BJ (cell line): Measurements from ENCODE around the gene AMER3. TPM values are rescaled to one million over a fixed set of nuclear protein-coding genes. Genes with fewer than 3 reads are reported as not detected.

Experiments
- CTCF ChIA-PET: fragments of 350-600 bp; formaldehyde crosslinking; extraction: SDS; loops from one replicate; lab custom pipeline; 2021; ENCODE audit warnings: antibody characterized with exemption, inconsistent platforms; lab: Yijun Ruan, JAX
- POLR2A ChIA-PET: fragments of 300-600 bp; sonication (Branson Sonifier 250); formaldehyde crosslinking; extraction: SDS; loops from one replicate; lab custom pipeline; 2021; ENCODE audit warnings: antibody characterized with exemption; lab: Charles Lee
- DNase-seq: peaks from one replicate; pipeline ENCODE4 v3.0.0-alpha.2; 2011; ENCODE audit warnings: low read depth
- H3K27me3 ChIP-seq: 2 replicates; pipeline ENCODE4 v1.6.0; 2011; ENCODE audit warnings: low read length; ENCODE audit not compliant: control insufficient read depth, insufficient read depth
- H3K36me3 ChIP-seq: 2 replicates; pipeline ENCODE4 v1.5.1; 2011; ENCODE audit warnings: low read length; ENCODE audit not compliant: control insufficient read depth, insufficient read depth
- H3K4me3 ChIP-seq: 2 replicates; pipeline ENCODE4 v1.5.1; 2011; ENCODE audit warnings: low read depth, mild to moderate bottlenecking, control low read depth, low read length
- CTCF ChIP-seq: IDR thresholded peaks from 2 replicates; pipeline ENCODE4 v1.5.1; 2011; ENCODE audit warnings: low read depth, mild to moderate bottlenecking, control low read depth, inconsistent platforms, low read length, moderate library complexity; ENCODE audit not compliant: insufficient read depth
- polyA plus RNA-seq: library from polyadenylated mRNA; depleted of rRNA; stranded (reverse); fragments of >200 nt; gene quantifications from 2 replicates; pipeline ENCODE4 v1.2.3, GENCODE V29; 2011

The AMER3 gene
- polyA plus RNA-seq, 1 experiment, result not detected

DNA sequence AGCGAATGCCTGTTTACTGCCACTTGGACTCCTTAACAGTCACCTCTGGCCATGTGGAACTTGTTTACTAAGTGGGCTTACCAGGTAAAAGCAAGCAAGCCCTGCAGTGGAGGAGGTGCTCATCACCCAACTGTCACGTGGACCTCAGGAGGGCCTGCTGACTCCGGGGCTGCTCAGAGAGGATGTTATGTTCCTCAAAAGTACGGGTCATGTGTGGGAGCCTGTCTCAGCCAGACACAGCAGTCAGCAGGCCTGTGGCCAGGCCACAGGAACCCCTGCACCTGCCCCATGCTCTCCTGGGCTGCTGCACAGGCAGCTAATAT, 36.2 kb downstream of the AMER3 start:
- Histone ChIP-seq H3K4me3 (no peak overlapping the region), H3K27me3 (peaks cover 2% of the 10 kb centered on the region), H3K36me3 (no peaks in the 10 kb centered on the region)
- DNase-seq, result no peak
- POLR2A ChIA-PET, result no interaction called here
- CTCF ChIA-PET, result interaction anchor here (1.5 kb wide), 1 partner anchor 82 kb away, joined by 4 read pairs; no protein-coding TSS in a partner anchor
- no peak for TF ChIP-seq CTCF

GRCh38 chr2:130795431-130795830, 40.1 kb downstream of the AMER3 start:
- CTCF ChIA-PET, result interaction anchor here (1.5 to 6.1 kb wide), 2 partner anchors 77 to 125 kb away, joined by 4 to 177 read pairs; no protein-coding TSS in a partner anchor
- no peak for DNase-seq
- no peak for TF ChIP-seq CTCF

GRCh38 chr2:130796290-130796689, 41.0 kb downstream of the AMER3 start:
- CTCF ChIA-PET, result interaction anchor here (1.0 to 6.1 kb wide), 5 partner anchors 14 to 123 kb away, joined by 3 to 177 read pairs (median 6); no protein-coding TSS in a partner anchor
- DNase-seq, result no peak

More at GRCh38 chr2:130795431-130795830, 40.1 kb downstream of the AMER3 start:
- peaks cover 2% of the 10 kb centered on the region for H3K27me3 ChIP-seq
- H3K4me3 ChIP-seq, result no peak overlapping the region
- POLR2A ChIA-PET, result no interaction called here
- H3K36me3 ChIP-seq, result no peaks in the 10 kb centered on the region

GRCh38 chr2:130797493-130798435, 42.4 kb downstream of the AMER3 start:
- Histone ChIP-seq H3K27me3 (peaks cover 2% of the 10 kb centered on the region; the same call in 1 of the 2 replicates), H3K36me3 (no peaks in the 10 kb centered on the region), H3K4me3 (peak overlapping the region; percentile 88)
- TF ChIP-seq CTCF, result peak; percentile 94
- CTCF ChIA-PET, result interaction anchor here (0.6 to 6.1 kb wide), 46 partner anchors 10 to 847 kb away, joined by 3 to 177 read pairs (median 4); no protein-coding TSS in a partner anchor
- peak; percentile 26 for DNase-seq
- POLR2A ChIA-PET, result no interaction called here

More at GRCh38 chr2:130796290-130796689, 41.0 kb downstream of the AMER3 start:
- peaks cover 2% of the 10 kb centered on the region for H3K27me3 ChIP-seq
- no peak overlapping the region for H3K4me3 ChIP-seq
- POLR2A ChIA-PET, result no interaction called here
- no peaks in the 10 kb centered on the region for H3K36me3 ChIP-seq
- no peak for TF ChIP-seq CTCF
